ENCODE measurements around the gene TP53AIP1. TPM values are rescaled to one million over a fixed set of nuclear protein-coding genes. Genes with fewer than 3 reads are reported as not detected.

TP53AIP1 gene
- total and polyA plus RNA-seq, 10 of the 15 experiments (the other 5 are each of a cell fraction or from before 2014, with no cell fraction given), result 0.01 TPM; not detected in 9

DNA sequence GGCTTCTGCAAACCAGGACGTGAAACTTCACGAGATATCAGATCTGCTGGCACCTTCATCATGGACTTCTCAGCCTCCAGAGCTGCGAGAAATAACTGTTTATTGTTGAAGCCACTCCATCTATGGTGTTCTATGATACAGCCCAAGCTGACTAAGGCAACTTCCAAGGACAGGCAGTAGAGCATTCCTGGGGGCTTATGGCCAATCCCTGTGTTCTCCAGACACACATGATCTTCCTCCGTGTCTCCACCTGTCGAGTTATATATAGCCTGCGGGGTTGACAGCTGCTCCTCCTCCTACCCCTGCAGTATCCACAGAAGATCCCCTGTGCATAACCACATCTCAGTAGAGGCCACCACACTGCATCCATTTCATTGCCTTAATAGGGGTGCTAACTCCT, 11.0 kb downstream of the TP53AIP1 start:
- WGBS (ENCODE audit: insufficient coverage, insufficient replicate concordance, low lambda C conversion rate, missing lambda C conversion rate), result 40% methylated on average over 6 of the region's 6 CpGs

DNA sequence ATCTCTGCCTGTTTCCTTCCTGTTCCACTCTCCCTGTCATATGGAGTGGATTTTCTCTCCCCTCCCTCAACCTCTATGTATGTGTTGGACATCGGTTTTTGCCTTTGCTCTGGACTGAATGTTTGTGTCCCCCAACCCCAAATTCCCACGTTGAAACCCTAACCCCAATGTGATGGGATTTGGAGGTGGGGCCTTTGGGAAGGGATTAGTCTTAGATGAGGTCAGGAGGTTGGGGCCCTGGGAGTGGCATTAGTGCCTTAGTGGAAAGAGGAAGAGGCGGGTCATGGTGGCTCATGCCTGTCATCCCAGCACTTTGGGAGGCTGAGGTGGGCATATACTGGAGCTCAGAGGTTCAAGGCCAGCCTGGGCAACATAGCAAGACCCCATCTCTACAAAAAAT, 11.6 kb downstream of the TP53AIP1 start:
- BruUV-seq (replicated peaks), result no TSS peak
- RAD21 ChIA-PET (ENCODE audit: unreplicated experiment), result no interaction called here
- in situ Hi-C loops (cut with MboI), result no loop called here

More for the DNA sequence above, 11.0 kb downstream of the TP53AIP1 start:
- DNase-seq (ENCODE audit: low read depth, low spot score) (no peak), ATAC-seq (no peak), FAIRE-seq (no peak)
- no TSS peak for BruUV-seq (replicated peaks)
- Histone ChIP-seq H2AFZ (ENCODE audit: control insufficient read depth, low read depth, low read length) (no peak overlapping the region), H3K27ac (ENCODE audit: control insufficient read depth, insufficient read depth) (no peak overlapping the region), H3K9ac (ENCODE audit: control insufficient read depth, insufficient read depth, low read length) (no peak overlapping the region), H3K4me2 (ENCODE audit: control insufficient read depth, insufficient read depth) (no peak overlapping the region), H4K20me1 (ENCODE audit: control insufficient read depth, insufficient read depth) (no peaks in the 10 kb centered on the region), H3K9me3 (replicated peaks; ENCODE audit: control insufficient read depth, insufficient read depth, low read length) (no peaks in the 10 kb centered on the region), H3K4me1 (ENCODE audit: control insufficient read depth, insufficient read depth, low read length) (peaks cover 5% of the 10 kb centered on the region), H3K79me2 (ENCODE audit: control insufficient read depth, insufficient read depth, low read length) (no peaks in the 10 kb centered on the region), H3K27me3 (replicated peaks in 1 of 2; ENCODE audit: control insufficient read depth in 2 of 2, insufficient read depth in 2 of 2, low read length in 1 of 2) (no peaks in the 10 kb centered on the region), H3K4me3 (no peak overlapping the region), H3K36me3 (ENCODE audit: control insufficient read depth in 2 of 2, insufficient read depth in 2 of 2, low read length in 1 of 2) (no peaks in the 10 kb centered on the region)
- ChIA-PET RAD21 (ENCODE audit: unreplicated experiment) (no interaction called here), POLR2A (no interaction called here), SMC1A (ENCODE audit: uncharacterized antibody, unreplicated experiment) (no interaction called here), CTCF (interaction anchor here (0.6 to 0.7 kb wide), 2 partner anchors 17 to 25 kb away, joined by 3 read pairs; no protein-coding TSS in a partner anchor)
- in situ Hi-C loops (cut with MboI), result no loop called here
- intact Hi-C loops (cut with micrococcal nuclease; ENCODE audit: unreplicated experiment), result no loop called here
- TF ChIP-seq EGR1 (IDR thresholded peaks at IDR 0.05; ENCODE audit: borderline replicate concordance in 1 of 2, low read depth in 2 of 2, low read length in 2 of 2), result no peak
- no peak for TF ChIP-seq TBL1XR1 (IDR thresholded peaks at IDR 0.05; ENCODE audit: low read depth, low read length)
- TF ChIP-seq, protein P1, sequence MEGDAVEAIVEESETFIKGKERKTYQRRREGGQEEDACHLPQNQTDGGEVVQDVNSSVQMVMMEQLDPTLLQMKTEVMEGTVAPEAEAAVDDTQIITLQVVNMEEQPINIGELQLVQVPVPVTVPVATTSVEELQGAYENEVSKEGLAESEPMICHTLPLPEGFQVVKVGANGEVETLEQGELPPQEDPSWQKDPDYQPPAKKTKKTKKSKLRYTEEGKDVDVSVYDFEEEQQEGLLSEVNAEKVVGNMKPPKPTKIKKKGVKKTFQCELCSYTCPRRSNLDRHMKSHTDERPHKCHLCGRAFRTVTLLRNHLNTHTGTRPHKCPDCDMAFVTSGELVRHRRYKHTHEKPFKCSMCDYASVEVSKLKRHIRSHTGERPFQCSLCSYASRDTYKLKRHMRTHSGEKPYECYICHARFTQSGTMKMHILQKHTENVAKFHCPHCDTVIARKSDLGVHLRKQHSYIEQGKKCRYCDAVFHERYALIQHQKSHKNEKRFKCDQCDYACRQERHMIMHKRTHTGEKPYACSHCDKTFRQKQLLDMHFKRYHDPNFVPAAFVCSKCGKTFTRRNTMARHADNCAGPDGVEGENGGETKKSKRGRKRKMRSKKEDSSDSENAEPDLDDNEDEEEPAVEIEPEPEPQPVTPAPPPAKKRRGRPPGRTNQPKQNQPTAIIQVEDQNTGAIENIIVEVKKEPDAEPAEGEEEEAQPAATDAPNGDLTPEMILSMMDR (IDR thresholded peaks at IDR 0.05 in 2 of 3, conservative IDR thresholded peaks at IDR 0.05 in 1 of 3; ENCODE audit: control insufficient read depth in 2 of 3, extremely low read depth in 1 of 3, insufficient read depth in 1 of 3, low read depth in 3 of 3, low read length in 3 of 3), result no peak
- TF ChIP-seq MEF2B (IDR thresholded peaks at IDR 0.05; ENCODE audit: partially characterized antibody, poor library complexity, severe bottlenecking), result no peak
- no peak for TF ChIP-seq ZNF217 (IDR thresholded peaks at IDR 0.05)

More for the DNA sequence above, 11.6 kb downstream of the TP53AIP1 start:
- no peak overlapping the region for H2AFZ ChIP-seq (ENCODE audit: control insufficient read depth, low read depth, low read length)
- ATAC-seq (no peak), FAIRE-seq (no peak), DNase-seq (ENCODE audit: low read depth, low spot score) (no peak)
- ChIA-PET POLR2A (no interaction called here), CTCF (interaction anchor here (0.7 kb wide), 1 partner anchor 25 kb away, joined by 3 read pairs; no protein-coding TSS in a partner anchor), SMC1A (ENCODE audit: uncharacterized antibody, unreplicated experiment) (no interaction called here)
- no peaks in the 10 kb centered on the region for H3K27me3 ChIP-seq (replicated peaks in 1 of 2; ENCODE audit: control insufficient read depth in 2 of 2, insufficient read depth in 2 of 2, low read length in 1 of 2)
- no peaks in the 10 kb centered on the region for H4K20me1 ChIP-seq (ENCODE audit: control insufficient read depth, insufficient read depth)
- no peak overlapping the region for H3K27ac ChIP-seq (ENCODE audit: control insufficient read depth, insufficient read depth)
- H3K4me1 ChIP-seq (ENCODE audit: control insufficient read depth, insufficient read depth, low read length), result peaks cover 5% of the 10 kb centered on the region
- H3K4me2 ChIP-seq (ENCODE audit: control insufficient read depth, insufficient read depth), result no peak overlapping the region
- H3K9me3 ChIP-seq (replicated peaks; ENCODE audit: control insufficient read depth, insufficient read depth, low read length), result no peaks in the 10 kb centered on the region
- intact Hi-C loops (cut with micrococcal nuclease; ENCODE audit: unreplicated experiment), result no loop called here
- 52% methylated on average over 3 of the region's 3 CpGs for WGBS (ENCODE audit: insufficient coverage, insufficient replicate concordance, low lambda C conversion rate, missing lambda C conversion rate)
- H3K79me2 ChIP-seq (ENCODE audit: control insufficient read depth, insufficient read depth, low read length), result no peaks in the 10 kb centered on the region
- no peaks in the 10 kb centered on the region for H3K36me3 ChIP-seq (ENCODE audit: control insufficient read depth in 2 of 2, insufficient read depth in 2 of 2, low read length in 1 of 2)
- no peak for TF ChIP-seq RB1 (IDR thresholded peaks at IDR 0.05; ENCODE audit: borderline replicate concordance)
- no peak overlapping the region for H3K9ac ChIP-seq (ENCODE audit: control insufficient read depth, insufficient read depth, low read length)
- no peak overlapping the region for H3K4me3 ChIP-seq

Data from GM12878 (cell line).